ENCODE results near the gene NUP88. TPM values are rescaled to one million over a fixed set of nuclear protein-coding genes. Genes with fewer than 3 reads are reported as not detected.
"Not testable (repeated sequence)": the region's sequence is repeated elsewhere in the genome, so short reads cannot be mapped to it uniquely, and the experiment has no call there.

The NUP88 gene
- total RNA-seq, 1 donor from 2014 or later: 66.3 TPM

GRCh38 chr17:5437721-5438317, 18.4 kb upstream of the NUP88 start:
- H3K4me3 Mint-ChIP-seq: peak overlapping the region; percentile 78
- no peaks in the 10 kb centered on the region for H3K9me3 Mint-ChIP-seq
- peak overlapping the region; percentile 90 for H3K27ac Mint-ChIP-seq
- DNase-seq (ENCODE audit: low spot score in 2 of 2, unreplicated experiment in 2 of 2): no peak
- no peak for TF ChIP-seq CTCF (IDR thresholded peaks at IDR 0.05; ENCODE audit: unreplicated experiment)
- H3K36me3 Mint-ChIP-seq: peaks cover 24% of the 10 kb centered on the region
- peaks cover 15% of the 10 kb centered on the region for H3K4me1 Mint-ChIP-seq
- no peaks in the 10 kb centered on the region for H3K27me3 Mint-ChIP-seq (ENCODE audit: low read depth)

GRCh38 chr17:5435781-5436315, 16.4 kb upstream of the NUP88 start:
- H3K27me3 Mint-ChIP-seq (ENCODE audit: low read depth); H3K9me3 Mint-ChIP-seq; DNase-seq (ENCODE audit: low spot score in 2 of 2, unreplicated experiment in 2 of 2); H3K4me3 Mint-ChIP-seq; H3K27ac Mint-ChIP-seq: not testable (repeated sequence)
- H3K4me1 Mint-ChIP-seq: peaks cover 15% of the 10 kb centered on the region
- peaks cover 28% of the 10 kb centered on the region for H3K36me3 Mint-ChIP-seq

GRCh38 chr17:5434984-5435383, 15.5 kb upstream of the NUP88 start:
- Mint-ChIP-seq H3K36me3 (peaks cover 31% of the 10 kb centered on the region), H3K27ac (no peak overlapping the region), H3K4me3 (no peak overlapping the region), H3K27me3 (ENCODE audit: low read depth) (no peaks in the 10 kb centered on the region), H3K4me1 (peaks cover 15% of the 10 kb centered on the region), H3K9me3 (no peaks in the 10 kb centered on the region)
- TF ChIP-seq CTCF (IDR thresholded peaks at IDR 0.05; ENCODE audit: unreplicated experiment): no peak
- DNase-seq (ENCODE audit: low spot score in 2 of 2, unreplicated experiment in 2 of 2): no peak

GRCh38 chr17:5431949-5432556, 12.6 kb upstream of the NUP88 start:
- Mint-ChIP-seq H3K27me3 (ENCODE audit: low read depth) (no peaks in the 10 kb centered on the region), H3K4me3 (no peak overlapping the region), H3K36me3 (peaks cover 46% of the 10 kb centered on the region), H3K27ac (peak overlapping the region; percentile 30), H3K4me1 (no peaks in the 10 kb centered on the region), H3K9me3 (no peaks in the 10 kb centered on the region)
- TF ChIP-seq CTCF (IDR thresholded peaks at IDR 0.05; ENCODE audit: unreplicated experiment): no peak
- DNase-seq (ENCODE audit: low spot score in 2 of 2, unreplicated experiment in 2 of 2): no peak

- H3K4me1 Mint-ChIP-seq; H3K27me3 Mint-ChIP-seq (ENCODE audit: low read depth); H3K4me3 Mint-ChIP-seq; H3K9me3 Mint-ChIP-seq; DNase-seq (ENCODE audit: low spot score in 2 of 2, unreplicated experiment in 2 of 2): not testable (repeated sequence)
- Mint-ChIP-seq H3K36me3 (peaks cover 42% of the 10 kb centered on the region), H3K27ac (peak overlapping the region; percentile 32)
Observed at GRCh38 chr17:5431234-5431633, 11.8 kb upstream of the NUP88 start.

GRCh38 chr17:5430413-5430999, 11.0 kb upstream of the NUP88 start:
- TF ChIP-seq CTCF (IDR thresholded peaks at IDR 0.05; ENCODE audit: unreplicated experiment): no peak
- Mint-ChIP-seq H3K4me1 (no peaks in the 10 kb centered on the region), H3K27me3 (ENCODE audit: low read depth) (no peaks in the 10 kb centered on the region), H3K4me3 (no peak overlapping the region), H3K27ac (no peak overlapping the region), H3K36me3 (peaks cover 47% of the 10 kb centered on the region), H3K9me3 (no peaks in the 10 kb centered on the region)
- no peak for DNase-seq (ENCODE audit: low spot score in 2 of 2, unreplicated experiment in 2 of 2)

All from mesothelial cell of epicardium (in vitro differentiated cells).